ENCODE measurements around the gene FAM171A1.
"Not testable (repeated sequence)": the region's sequence is repeated elsewhere in the genome, so short reads cannot be mapped to it uniquely, and the experiment has no call there.

Gene FAM171A1

DNA sequence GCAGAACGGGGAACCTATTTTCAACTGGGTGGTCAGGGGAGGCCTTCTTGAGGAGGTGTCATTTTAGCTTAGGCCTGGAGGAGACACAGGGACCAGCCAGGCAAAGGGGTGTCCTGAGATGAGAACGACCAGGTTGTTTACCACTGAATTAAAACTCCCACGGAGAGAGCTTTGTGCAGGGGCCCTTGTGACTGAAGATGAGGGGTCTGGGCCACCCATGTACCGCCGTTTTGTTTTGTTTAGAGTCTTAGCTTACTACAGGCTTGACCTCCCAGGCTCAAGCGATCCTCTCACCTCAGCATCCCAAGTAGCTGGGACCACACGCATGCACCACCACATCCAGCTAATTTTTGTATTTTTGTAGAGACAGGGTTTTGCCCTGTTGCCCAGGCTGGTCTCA, 80.4 kb downstream of the FAM171A1 start:
- DNase-seq (ENCODE audit: low read depth, low spot score) = no peak

GRCh38 chr10:15290150-15290549, 80.9 kb downstream of the FAM171A1 start:
- no peak for DNase-seq (ENCODE audit: low read depth, low spot score)

DNA sequence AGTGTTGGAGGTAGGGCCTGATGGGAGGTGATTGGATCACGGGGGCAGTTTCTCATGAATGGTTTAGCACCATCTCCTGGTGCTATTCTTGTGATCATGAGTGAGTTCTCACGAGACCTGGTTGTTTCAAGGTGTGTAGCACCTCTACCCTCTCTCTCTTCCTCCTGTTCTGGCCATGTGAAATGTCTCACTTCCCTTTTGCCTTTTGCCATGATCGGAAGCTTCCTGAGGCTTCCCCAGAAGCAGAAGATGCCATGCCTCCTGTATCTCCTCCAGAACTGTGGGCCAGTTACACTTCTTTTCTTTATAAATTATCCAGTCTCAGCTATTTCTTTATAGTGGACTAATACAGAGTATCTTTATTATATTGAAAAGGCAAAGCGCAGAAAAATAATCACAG, 90.1 kb downstream of the FAM171A1 start:
- DNase-seq (ENCODE audit: low read depth, low spot score) = no peak

- DNase-seq (ENCODE audit: low read depth, low spot score) = no peak
Measured at GRCh38 chr10:15280462-15280861, 90.6 kb downstream of the FAM171A1 start.

DNA sequence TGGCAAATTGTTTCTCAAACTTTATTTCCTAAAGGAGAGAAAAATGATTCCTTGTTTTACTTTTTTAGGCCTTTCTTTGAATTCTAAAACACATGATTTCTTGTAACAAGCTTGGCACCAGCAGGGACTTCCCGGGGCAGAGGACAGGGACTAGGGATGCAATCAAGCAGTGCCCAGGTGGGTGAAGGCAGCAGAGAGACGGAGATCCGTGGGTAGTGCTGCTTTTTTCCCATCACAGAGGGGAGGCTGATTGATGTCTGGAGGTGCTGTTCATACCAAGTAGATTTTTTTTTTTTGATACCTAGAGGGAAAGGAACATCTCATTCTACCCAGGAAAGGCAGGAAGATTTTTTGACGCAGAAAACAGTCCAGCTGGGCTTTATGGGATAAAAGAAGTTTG, 91.9 kb downstream of the FAM171A1 start:
- DNase-seq (ENCODE audit: low read depth, low spot score) = no peak

- DNase-seq (ENCODE audit: low read depth, low spot score) = no peak
Measured at GRCh38 chr10:15278786-15279185, 92.3 kb downstream of the FAM171A1 start.

- not testable (repeated sequence) for DNase-seq (ENCODE audit: low read depth, low spot score)
Measured at GRCh38 chr10:15276039-15276438, 95.0 kb downstream of the FAM171A1 start.

GRCh38 chr10:15269838-15270237, 101.3 kb downstream of the FAM171A1 start:
- not testable (repeated sequence) for DNase-seq (ENCODE audit: low read depth, low spot score)

DNA sequence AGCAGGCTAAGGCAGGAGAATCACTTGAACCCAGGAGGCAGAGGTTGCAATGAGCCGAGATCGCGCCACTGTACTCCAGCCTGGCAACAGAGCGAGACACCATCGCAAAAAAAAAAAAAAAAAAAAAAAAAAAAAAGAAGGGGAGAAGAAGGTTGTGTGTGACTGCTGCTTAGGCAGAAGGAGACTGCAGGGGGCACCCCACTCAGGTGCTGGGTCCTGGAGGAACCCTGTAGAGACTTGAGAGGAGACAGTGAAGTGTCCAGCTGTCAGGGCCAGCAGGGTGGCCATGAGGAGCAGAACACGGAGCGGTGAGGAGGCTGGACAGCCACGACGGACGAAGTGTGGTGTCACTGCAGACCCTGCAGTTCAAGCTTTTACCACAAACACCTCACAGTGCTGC, 103.6 kb downstream of the FAM171A1 start:
- DNase-seq (ENCODE audit: low read depth, low spot score) = no peak

DNA sequence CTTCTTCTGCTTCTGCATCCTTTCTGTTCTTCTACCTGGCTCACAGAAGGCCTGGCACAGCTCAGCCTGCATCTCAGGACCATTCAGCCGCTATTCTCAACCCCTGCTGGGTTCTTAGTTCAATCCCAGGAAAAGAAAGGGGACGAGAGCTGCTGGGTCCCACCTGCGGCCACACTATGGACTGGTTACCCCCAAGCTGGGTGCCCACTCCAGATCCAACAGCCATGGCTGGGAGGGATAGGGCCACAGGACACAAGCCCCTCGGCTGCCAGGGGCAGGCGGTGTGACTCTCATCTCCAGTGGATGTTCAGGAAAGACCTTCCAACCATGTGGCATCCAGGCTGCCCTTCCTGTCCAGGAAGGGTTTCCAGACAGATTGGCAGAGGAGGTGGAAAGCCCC, 105.0 kb downstream of the FAM171A1 start:
- DNase-seq (ENCODE audit: low read depth, low spot score) = no peak

DNA sequence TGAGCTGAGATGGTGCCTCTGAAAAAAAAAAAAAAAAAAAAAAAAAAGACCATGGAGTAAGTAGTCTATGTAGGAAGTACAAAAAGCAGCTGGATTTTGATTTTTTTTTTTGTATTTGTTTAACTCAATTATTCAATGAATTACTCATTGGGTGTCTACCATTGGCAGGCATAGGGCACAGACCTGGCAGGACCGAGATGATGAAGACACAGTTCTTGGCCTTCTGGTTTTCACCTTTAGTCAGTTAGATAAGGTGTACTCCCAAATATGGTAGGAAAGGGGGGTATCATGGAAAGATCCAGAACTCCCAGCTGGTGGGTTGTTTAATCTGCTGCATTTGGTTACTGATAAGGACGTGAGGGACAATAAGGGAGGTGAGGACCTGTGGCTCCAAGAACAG, 105.5 kb downstream of the FAM171A1 start:
- DNase-seq (ENCODE audit: low read depth, low spot score) = no peak

- no peak for DNase-seq (ENCODE audit: low read depth, low spot score)
Measured at GRCh38 chr10:15265056-15265455, 106.0 kb downstream of the FAM171A1 start.

DNA sequence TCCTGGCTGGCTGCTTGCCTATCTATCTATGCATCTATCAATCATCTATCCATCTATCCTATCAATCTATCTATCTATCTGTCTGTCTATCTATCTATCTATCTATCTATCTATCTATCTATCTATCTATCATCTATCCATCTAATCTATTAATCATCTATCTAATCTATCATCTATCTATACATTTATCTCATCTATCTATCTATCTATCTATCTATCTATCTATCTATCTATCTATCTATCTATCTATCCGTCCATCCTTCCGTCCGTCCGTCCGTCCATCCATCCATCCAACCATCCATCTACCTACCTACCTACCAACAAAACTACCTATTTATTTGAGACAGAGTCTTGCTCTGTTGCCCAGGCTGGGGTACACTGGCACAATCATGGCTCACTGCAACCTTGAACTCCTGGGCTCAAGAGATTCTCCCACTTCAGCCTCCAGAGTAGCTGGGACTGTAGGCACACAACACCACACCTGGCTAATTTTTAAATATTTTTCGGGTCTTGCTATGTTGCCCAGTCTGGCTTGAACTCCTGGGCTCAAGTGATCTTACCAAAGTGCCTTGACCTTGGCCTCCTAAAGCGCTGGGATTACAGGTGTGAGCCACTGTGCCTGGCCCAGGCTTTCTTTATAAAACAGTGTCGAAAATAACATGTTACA, 107.3 kb downstream of the FAM171A1 start:
- no peak for DNase-seq (ENCODE audit: low read depth, low spot score)

DNA sequence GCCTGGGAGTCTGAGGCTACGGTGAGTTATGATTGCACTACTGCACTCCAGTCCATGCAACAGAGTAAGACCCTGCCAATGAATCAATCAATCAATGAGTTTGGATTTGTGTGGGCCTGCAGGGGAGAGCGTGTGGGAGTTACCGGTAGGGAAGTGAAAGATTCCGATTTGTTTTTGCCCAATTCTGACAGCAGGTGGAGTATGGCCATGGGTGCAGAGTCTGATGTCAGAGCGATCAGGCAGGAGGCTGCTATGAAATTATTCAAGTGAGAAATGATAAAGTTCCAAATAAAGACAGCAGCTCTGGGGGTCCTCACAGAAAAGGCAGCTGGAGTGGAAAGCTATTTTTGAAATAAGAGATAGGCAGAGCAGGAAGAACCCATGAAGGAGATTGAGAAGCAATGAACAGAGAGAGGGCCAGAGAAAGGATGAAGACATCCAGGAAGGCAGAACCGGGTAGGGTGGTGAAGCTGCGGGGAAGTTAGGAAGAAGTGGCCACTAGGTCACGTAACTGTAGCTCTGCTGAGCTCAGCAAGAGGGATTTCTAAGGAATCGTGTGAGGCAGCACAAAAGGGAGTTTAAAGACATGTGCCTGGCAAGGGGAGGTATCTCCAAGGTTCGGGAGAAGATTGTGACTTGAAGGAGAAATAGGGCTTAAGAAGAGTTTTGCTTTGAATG, 108.9 kb downstream of the FAM171A1 start:
- DNase-seq (ENCODE audit: low read depth, low spot score) = no peak

DNA sequence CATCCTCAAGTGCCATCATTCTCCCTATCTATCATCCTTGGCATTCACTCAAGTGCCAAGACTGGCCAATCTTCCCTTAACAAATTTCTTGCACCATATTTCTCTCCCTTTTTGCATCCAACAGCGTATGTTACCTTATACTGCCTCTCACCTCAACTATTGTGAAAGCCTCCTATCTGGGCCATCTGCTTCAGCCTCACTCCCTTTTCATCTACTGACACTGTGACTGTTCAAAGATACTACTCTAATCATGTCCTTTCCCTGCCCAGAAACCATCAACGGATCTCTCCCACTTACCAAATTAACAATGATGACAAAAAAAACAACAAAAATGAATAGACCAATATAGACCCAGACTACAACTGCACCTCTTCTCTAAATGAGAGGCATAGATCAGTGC, 112.0 kb downstream of the FAM171A1 start:
- DNase-seq (ENCODE audit: low read depth, low spot score) = no peak

DNA sequence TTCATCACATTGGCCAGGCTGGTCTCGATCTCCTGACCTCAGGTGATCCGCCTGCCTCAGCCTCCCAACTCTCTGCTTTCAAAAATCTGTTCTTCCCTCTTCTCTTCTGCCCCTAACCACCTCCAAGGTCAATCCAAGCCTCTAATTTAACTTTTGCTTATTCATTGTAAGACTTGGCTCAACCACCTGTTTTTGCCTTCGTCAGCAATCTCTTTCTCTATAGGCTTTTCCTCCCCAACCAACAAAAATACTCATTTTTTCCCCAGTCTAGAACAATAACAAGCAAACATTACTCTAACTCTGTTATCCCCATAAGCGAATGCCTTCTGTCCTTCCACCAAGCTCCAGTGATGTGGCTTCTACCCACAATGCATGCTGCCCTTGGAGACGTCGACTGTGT, 112.8 kb downstream of the FAM171A1 start:
- no peak for DNase-seq (ENCODE audit: low read depth, low spot score)

DNA sequence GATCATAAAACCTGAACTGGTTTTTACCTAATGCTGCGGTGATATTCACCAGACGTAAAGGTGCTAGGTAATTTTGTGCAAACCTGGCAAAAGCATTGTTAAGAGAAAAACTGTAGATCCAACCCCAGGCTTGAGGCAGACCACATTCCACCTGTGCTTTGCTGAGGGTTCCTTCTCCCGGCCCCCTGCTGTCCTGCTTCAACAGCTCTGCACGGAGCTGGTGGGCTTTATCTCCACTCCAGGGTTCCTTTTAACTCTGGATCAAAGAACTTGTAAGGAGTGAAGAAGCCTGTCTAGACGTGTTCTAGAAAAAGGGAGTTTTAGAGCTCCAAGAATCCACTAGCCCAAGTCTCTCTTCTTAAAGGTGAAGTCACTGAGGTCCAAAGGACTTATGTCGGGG, 115.1 kb downstream of the FAM171A1 start:
- no peak for DNase-seq (ENCODE audit: low read depth, low spot score)

- no peak for DNase-seq (ENCODE audit: low read depth, low spot score)
Measured at GRCh38 chr10:15254808-15255648, 116.1 kb downstream of the FAM171A1 start.

DNA sequence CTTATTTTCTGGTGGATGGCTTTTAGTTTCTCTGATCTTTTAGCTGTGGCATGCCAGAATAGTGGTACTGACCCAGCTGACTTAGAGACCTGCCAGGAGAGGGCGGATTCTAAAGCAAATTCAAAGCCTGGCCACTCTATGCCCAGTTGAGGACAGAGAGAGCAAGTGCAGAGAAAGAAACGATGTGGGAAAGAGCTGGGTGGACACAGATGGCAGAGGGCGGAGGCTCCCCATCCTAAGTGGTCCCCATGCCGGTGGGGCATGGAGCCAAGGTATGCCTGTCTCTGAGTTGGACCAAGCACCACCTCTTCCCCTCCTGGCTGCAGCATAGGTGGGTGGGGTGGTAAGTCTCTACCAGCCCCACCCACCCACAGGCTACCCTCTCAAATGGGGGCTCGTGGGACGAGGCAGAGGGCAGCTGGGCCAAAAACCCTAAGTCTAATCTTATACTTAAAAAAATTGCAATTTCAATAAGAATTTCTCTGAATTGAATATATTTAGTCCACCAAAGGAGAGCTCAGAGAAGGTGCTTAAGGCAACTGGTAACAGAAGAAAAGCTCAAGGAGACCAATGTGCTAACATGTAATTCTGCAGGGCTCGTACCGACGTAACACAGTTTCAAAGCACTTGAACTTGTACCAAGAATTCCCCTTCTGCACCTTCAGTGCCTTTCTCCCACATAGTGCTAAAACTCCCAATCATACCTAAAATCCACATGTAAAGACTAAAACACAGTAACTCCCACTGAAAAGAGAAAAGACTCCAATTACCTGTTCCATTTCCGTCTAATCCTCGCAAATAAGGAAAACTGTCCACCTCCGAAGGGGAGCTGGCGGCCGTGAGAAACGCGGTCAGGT, 116.9 kb downstream of the FAM171A1 start:
- no peak for DNase-seq (ENCODE audit: low read depth, low spot score)

DNA sequence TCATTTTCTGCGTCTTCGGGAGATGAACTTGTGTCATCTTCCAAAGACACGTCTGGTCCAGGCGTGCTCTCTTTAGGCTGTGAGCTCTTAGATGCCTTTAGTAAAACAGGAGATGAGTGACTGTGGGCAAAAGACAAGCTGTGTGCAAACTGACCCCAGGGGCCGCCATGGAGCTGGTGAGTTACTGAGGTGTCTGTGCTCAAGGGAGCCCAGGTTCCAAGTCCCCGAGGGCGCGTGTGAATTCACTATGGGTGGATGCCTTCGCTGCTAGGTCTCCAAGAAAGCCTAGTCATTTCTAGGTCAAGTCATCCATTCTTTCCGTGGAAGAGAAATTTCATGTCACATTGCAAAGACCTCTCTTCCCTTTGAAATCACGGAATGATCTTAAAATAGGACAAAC, 118.7 kb downstream of the FAM171A1 start:
- DNase-seq (ENCODE audit: low read depth, low spot score) = no peak

DNA sequence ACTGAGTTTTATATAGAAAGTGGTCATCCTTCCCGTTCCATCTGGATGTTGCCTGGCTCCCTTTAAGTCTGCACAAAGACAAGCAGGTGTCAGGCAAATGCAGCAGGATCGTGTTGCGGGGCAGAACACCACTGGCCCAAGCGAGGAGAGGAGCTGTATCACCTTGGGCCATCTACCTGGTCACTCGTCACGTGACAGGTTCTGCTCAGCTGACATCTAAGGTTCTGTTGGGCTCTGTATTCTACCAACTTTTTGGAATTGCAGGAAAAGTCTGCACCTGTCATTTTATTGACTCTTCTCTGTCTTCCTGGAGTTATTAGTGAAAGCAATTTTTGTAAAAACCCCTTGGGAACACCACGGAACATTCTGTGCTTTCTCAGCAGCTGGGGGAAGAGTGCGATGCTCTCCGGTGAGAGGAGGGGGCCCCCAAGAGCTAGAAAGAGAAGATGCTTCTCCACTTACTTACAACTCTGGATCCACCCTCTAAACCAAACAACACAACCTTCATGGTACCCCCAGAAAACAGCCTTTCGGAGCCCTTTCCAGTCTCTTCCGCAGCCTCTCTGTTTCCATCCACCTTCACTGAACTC, 119.2 kb downstream of the FAM171A1 start:
- DNase-seq (ENCODE audit: low read depth, low spot score) = no peak

All from brain pericyte (primary cell).